Activated CD4-positive, alpha-beta T cell treated with anti-CD3 and anti-CD28 coated beads for 36 hours (primary cell): Measurements from ENCODE around the gene FUOM. TPM values are rescaled to one million over a fixed set of nuclear protein-coding genes. Genes with fewer than 3 reads are reported as not detected.

Experiments
- ATAC-seq: fragments of 200-7000 bp; cut with Tn5 transposase; one replicate; pipeline ENCODE4 v1.10.0; 2021; ENCODE audit warnings: mild to moderate bottlenecking, moderate library complexity
- CTCF ChIA-PET: fragments of 350-600 bp; sonication (Branson Sonifier 250); formaldehyde crosslinking; loops from one replicate; lab custom pipeline; 2021; ENCODE audit warnings: antibody characterized with exemption; lab: Charles Lee
- POLR2A ChIA-PET: fragments of 350-600 bp; sonication (Branson Sonifier 250); formaldehyde crosslinking; loops from one replicate; lab custom pipeline; 2021; ENCODE audit warnings: antibody characterized with exemption, inconsistent platforms; lab: Charles Lee
- DNase-seq: peaks from one replicate; pipeline ENCODE4 v3.0.0-alpha.2; 2020
- H3K27ac Mint-ChIP-seq: one replicate; pipeline ENCODE4 v1.8.0; 2021; ENCODE audit warnings: mixed read lengths
- H3K27me3 Mint-ChIP-seq: one replicate; pipeline ENCODE4 v1.8.0; 2021; ENCODE audit warnings: mixed read lengths
- H3K36me3 Mint-ChIP-seq: one replicate; pipeline ENCODE4 v1.8.0; 2021; ENCODE audit warnings: low read depth, mixed read lengths
- H3K4me1 Mint-ChIP-seq: one replicate; pipeline ENCODE4 v1.8.0; 2021; ENCODE audit warnings: mixed read lengths
- H3K4me3 Mint-ChIP-seq: one replicate; pipeline ENCODE4 v1.8.0; 2021; ENCODE audit warnings: mild to moderate bottlenecking, moderate library complexity, mixed read lengths
- H3K9me3 Mint-ChIP-seq: one replicate; pipeline ENCODE4 v1.8.0; 2021; ENCODE audit warnings: low read depth, mixed read lengths
- intact Hi-C, 2 experiments: fragments of 100-400 bp; cut with DNase I in 1 of 2; cut with micrococcal nuclease in 1 of 2; formaldehyde crosslinking; loops; one replicate each; pipeline versions ENCODE4 v1.14.2 to v1.15.1; 2022 to 2024; cut with DNase I, micrococcal nuclease
- total RNA-seq, 2 experiments: library from RNA; stranded (reverse); gene quantifications; one replicate each; pipeline ENCODE4 v1.2.3, GENCODE V29; 2021

The FUOM gene
- total RNA-seq, 2 experiments from 2014 or later, result 28.3 to 37.0 TPM

GRCh38 chr10:133365461-133366129 lies 7.8 kb upstream of the FUOM start:
- H3K4me1 Mint-ChIP-seq, result peaks cover 6% of the 10 kb centered on the region
- H3K27ac Mint-ChIP-seq, result no peak overlapping the region
- POLR2A ChIA-PET, result no interaction called here
- intact Hi-C loops, result no loop called here
- DNase-seq (no peak), ATAC-seq (no peak)
- CTCF ChIA-PET, result interaction anchor here (1.0 kb wide), 1 partner anchor 52 kb away, joined by 3 read pairs; no protein-coding TSS in a partner anchor
- no peak overlapping the region for H3K4me3 Mint-ChIP-seq
- no peaks in the 10 kb centered on the region for H3K9me3 Mint-ChIP-seq
- H3K27me3 Mint-ChIP-seq, result no peaks in the 10 kb centered on the region
- H3K36me3 Mint-ChIP-seq, result peaks cover 18% of the 10 kb centered on the region

- H3K27me3 Mint-ChIP-seq, result no peaks in the 10 kb centered on the region
- no peak for DNase-seq
- no peak overlapping the region for H3K4me3 Mint-ChIP-seq
- no peaks in the 10 kb centered on the region for H3K9me3 Mint-ChIP-seq
- peaks cover 18% of the 10 kb centered on the region for H3K36me3 Mint-ChIP-seq
- intact Hi-C loops, result no loop called here
- CTCF ChIA-PET, result interaction anchor here (1.0 to 1.5 kb wide), 2 partner anchors 35 to 52 kb away, joined by 3 to 4 read pairs; no protein-coding TSS in a partner anchor
- ATAC-seq, result no peak
- peaks cover 6% of the 10 kb centered on the region for H3K4me1 Mint-ChIP-seq
- POLR2A ChIA-PET, result no interaction called here
- no peak overlapping the region for H3K27ac Mint-ChIP-seq
Observed at GRCh38 chr10:133364645-133365431, 7.0 kb upstream of the FUOM start.

GRCh38 chr10:133362846-133363245 lies 5.0 kb upstream of the FUOM start:
- ATAC-seq, result no peak
- H3K4me3 Mint-ChIP-seq, result no peak overlapping the region
- H3K27me3 Mint-ChIP-seq, result no peaks in the 10 kb centered on the region
- DNase-seq, result no peak
- no peak overlapping the region for H3K27ac Mint-ChIP-seq
- no peaks in the 10 kb centered on the region for H3K9me3 Mint-ChIP-seq
- intact Hi-C loops, result no loop called here
- H3K36me3 Mint-ChIP-seq, result peaks cover 8% of the 10 kb centered on the region
- peaks cover 3% of the 10 kb centered on the region for H3K4me1 Mint-ChIP-seq
- ChIA-PET CTCF (no interaction called here), POLR2A (no interaction called here)

GRCh38 chr10:133361773-133362441 lies 4.1 kb upstream of the FUOM start:
- CTCF ChIA-PET, result interaction anchor here (1.9 kb wide), 1 partner anchor 32 kb away, joined by 9 read pairs; no protein-coding TSS in a partner anchor
- intact Hi-C loops, result no loop called here
- Mint-ChIP-seq H3K27me3 (no peaks in the 10 kb centered on the region), H3K27ac (no peak overlapping the region), H3K4me1 (peaks cover 3% of the 10 kb centered on the region), H3K36me3 (peaks cover 7% of the 10 kb centered on the region), H3K4me3 (no peak overlapping the region), H3K9me3 (no peaks in the 10 kb centered on the region)
- ATAC-seq, result no peak
- POLR2A ChIA-PET, result interaction anchor here (0.9 kb wide), 1 partner anchor 9 kb away, joined by 3 read pairs; no protein-coding TSS in a partner anchor
- no peak for DNase-seq

- no peak overlapping the region for H3K27ac Mint-ChIP-seq
- intact Hi-C loops, result no loop called here
- H3K4me3 Mint-ChIP-seq, result no peak overlapping the region
- ChIA-PET CTCF (interaction anchor here (1.9 kb wide), 1 partner anchor 32 kb away, joined by 9 read pairs; no protein-coding TSS in a partner anchor), POLR2A (interaction anchor here (0.9 kb wide), 1 partner anchor 8 kb away, joined by 3 read pairs; no protein-coding TSS in a partner anchor)
- no peak for ATAC-seq
- H3K27me3 Mint-ChIP-seq, result no peaks in the 10 kb centered on the region
- H3K4me1 Mint-ChIP-seq, result peaks cover 4% of the 10 kb centered on the region
- H3K36me3 Mint-ChIP-seq, result peaks cover 9% of the 10 kb centered on the region
- no peak for DNase-seq
- no peaks in the 10 kb centered on the region for H3K9me3 Mint-ChIP-seq
Observed at GRCh38 chr10:133361227-133361626, 3.4 kb upstream of the FUOM start.

- no peak overlapping the region for H3K4me3 Mint-ChIP-seq
- H3K27ac Mint-ChIP-seq, result no peak overlapping the region
- intact Hi-C loops, result loop anchor here (2.0 to 5.0 kb wide), 4 partner anchors 13 to 1053 kb away; partner anchors contain the start of genes ECHS1 (in 1 of the 2), INPP5A (in 1 of the 2), STK32C (in 1 of the 2) and TUBGCP2 (in 1 of the 2)
- no peaks in the 10 kb centered on the region for H3K27me3 Mint-ChIP-seq
- H3K36me3 Mint-ChIP-seq, result peaks cover 10% of the 10 kb centered on the region
- ChIA-PET POLR2A (no interaction called here), CTCF (interaction anchor here (0.6 kb wide), 1 partner anchor 1265 kb away, joined by 3 read pairs; no protein-coding TSS in a partner anchor)
- no peak for ATAC-seq
- H3K9me3 Mint-ChIP-seq, result no peaks in the 10 kb centered on the region
- H3K4me1 Mint-ChIP-seq, result peaks cover 7% of the 10 kb centered on the region
- DNase-seq, result no peak
Observed at GRCh38 chr10:133359972-133360610, 2.3 kb upstream of the FUOM start.

GRCh38 chr10:133359554-133359971 lies 1.7 kb upstream of the FUOM start:
- CTCF ChIA-PET, result interaction anchor here (0.6 kb wide), 1 partner anchor 1265 kb away, joined by 3 read pairs; no protein-coding TSS in a partner anchor
- Mint-ChIP-seq H3K27ac (no peak overlapping the region), H3K36me3 (peaks cover 10% of the 10 kb centered on the region), H3K9me3 (no peaks in the 10 kb centered on the region), H3K27me3 (no peaks in the 10 kb centered on the region), H3K4me1 (peaks cover 7% of the 10 kb centered on the region), H3K4me3 (no peak overlapping the region)
- ATAC-seq (no peak), DNase-seq (peak; percentile 47)
- intact Hi-C loops, result loop anchor here (2.0 to 5.0 kb wide), 4 partner anchors 13 to 1052 kb away; partner anchors contain the start of genes ECHS1 (in 1 of the 2), INPP5A (in 1 of the 2), STK32C (in 1 of the 2) and TUBGCP2 (in 1 of the 2)
- POLR2A ChIA-PET, result no interaction called here

- Mint-ChIP-seq H3K27ac (no peak overlapping the region), H3K27me3 (no peaks in the 10 kb centered on the region), H3K9me3 (no peaks in the 10 kb centered on the region), H3K4me1 (peaks cover 7% of the 10 kb centered on the region), H3K36me3 (peaks cover 10% of the 10 kb centered on the region), H3K4me3 (no peak overlapping the region)
- CTCF ChIA-PET, result no interaction called here
- DNase-seq, result no peak
- no peak for ATAC-seq
- intact Hi-C loops, result loop anchor here (1.0 to 5.0 kb wide), 8 partner anchors 14 to 1052 kb away; partner anchors contain the start of genes ECHS1 (in 2 of the 2), ADAM8 (in 1 of the 2), INPP5A (in 1 of the 2) and PAOX (in 1 of the 2)
- POLR2A ChIA-PET, result no interaction called here
Observed at GRCh38 chr10:133358925-133359310, 1.1 kb upstream of the FUOM start.

GRCh38 chr10:133358162-133358924 lies 524 bp upstream of the FUOM start:
- intact Hi-C loops, result loop anchor here (1.0 to 5.0 kb wide), 8 partner anchors 14 to 1051 kb away; partner anchors contain the start of genes ECHS1 (in 2 of the 2), ADAM8 (in 1 of the 2), INPP5A (in 1 of the 2) and PAOX (in 1 of the 2)
- no peaks in the 10 kb centered on the region for H3K9me3 Mint-ChIP-seq
- H3K27ac Mint-ChIP-seq, result no peak overlapping the region
- H3K4me1 Mint-ChIP-seq, result peaks cover 7% of the 10 kb centered on the region
- ATAC-seq (no peak), DNase-seq (no peak)
- no peaks in the 10 kb centered on the region for H3K27me3 Mint-ChIP-seq
- H3K4me3 Mint-ChIP-seq, result no peak overlapping the region
- CTCF ChIA-PET, result interaction anchor here (0.6 kb wide), 1 partner anchor 50 kb away, joined by 4 read pairs; no protein-coding TSS in a partner anchor
- peaks cover 10% of the 10 kb centered on the region for H3K36me3 Mint-ChIP-seq
- POLR2A ChIA-PET, result interaction anchor here (0.6 to 1.2 kb wide), 2 partner anchors 50 to 82 kb away, joined by 3 to 4 read pairs; partner anchors contain the start of gene ADAM8
